ENCODE results near the gene ABCF2.

DNA sequence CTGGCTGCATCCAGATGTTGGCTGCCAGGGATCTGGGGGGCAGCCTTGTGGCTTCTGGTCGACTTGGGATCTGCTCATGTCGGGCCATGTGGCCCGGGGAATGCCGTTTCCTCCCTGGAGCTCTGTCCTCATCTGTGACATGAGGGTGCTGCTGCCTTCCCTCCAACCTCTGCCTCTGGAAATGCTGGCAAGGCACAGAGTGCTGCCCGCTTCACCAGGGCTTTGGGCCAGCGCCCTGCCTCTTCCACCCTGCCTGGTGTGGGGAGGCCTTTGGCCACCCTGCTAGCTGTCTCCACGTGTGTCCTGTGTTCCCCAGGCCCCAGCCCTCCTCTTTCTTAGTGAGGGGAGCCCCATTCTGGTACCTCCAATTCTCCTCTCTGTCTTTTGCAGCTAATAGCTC, 27.3 kb upstream of the ABCF2 start:
- TF ChIP-seq, protein P1, sequence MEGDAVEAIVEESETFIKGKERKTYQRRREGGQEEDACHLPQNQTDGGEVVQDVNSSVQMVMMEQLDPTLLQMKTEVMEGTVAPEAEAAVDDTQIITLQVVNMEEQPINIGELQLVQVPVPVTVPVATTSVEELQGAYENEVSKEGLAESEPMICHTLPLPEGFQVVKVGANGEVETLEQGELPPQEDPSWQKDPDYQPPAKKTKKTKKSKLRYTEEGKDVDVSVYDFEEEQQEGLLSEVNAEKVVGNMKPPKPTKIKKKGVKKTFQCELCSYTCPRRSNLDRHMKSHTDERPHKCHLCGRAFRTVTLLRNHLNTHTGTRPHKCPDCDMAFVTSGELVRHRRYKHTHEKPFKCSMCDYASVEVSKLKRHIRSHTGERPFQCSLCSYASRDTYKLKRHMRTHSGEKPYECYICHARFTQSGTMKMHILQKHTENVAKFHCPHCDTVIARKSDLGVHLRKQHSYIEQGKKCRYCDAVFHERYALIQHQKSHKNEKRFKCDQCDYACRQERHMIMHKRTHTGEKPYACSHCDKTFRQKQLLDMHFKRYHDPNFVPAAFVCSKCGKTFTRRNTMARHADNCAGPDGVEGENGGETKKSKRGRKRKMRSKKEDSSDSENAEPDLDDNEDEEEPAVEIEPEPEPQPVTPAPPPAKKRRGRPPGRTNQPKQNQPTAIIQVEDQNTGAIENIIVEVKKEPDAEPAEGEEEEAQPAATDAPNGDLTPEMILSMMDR (IDR thresholded peaks at IDR 0.05; ENCODE audit: low read depth, low read length, missing input control), result no peak
- TF ChIP-seq JUND (IDR thresholded peaks at IDR 0.05), result no peak
- TF ChIP-seq, protein P2, sequence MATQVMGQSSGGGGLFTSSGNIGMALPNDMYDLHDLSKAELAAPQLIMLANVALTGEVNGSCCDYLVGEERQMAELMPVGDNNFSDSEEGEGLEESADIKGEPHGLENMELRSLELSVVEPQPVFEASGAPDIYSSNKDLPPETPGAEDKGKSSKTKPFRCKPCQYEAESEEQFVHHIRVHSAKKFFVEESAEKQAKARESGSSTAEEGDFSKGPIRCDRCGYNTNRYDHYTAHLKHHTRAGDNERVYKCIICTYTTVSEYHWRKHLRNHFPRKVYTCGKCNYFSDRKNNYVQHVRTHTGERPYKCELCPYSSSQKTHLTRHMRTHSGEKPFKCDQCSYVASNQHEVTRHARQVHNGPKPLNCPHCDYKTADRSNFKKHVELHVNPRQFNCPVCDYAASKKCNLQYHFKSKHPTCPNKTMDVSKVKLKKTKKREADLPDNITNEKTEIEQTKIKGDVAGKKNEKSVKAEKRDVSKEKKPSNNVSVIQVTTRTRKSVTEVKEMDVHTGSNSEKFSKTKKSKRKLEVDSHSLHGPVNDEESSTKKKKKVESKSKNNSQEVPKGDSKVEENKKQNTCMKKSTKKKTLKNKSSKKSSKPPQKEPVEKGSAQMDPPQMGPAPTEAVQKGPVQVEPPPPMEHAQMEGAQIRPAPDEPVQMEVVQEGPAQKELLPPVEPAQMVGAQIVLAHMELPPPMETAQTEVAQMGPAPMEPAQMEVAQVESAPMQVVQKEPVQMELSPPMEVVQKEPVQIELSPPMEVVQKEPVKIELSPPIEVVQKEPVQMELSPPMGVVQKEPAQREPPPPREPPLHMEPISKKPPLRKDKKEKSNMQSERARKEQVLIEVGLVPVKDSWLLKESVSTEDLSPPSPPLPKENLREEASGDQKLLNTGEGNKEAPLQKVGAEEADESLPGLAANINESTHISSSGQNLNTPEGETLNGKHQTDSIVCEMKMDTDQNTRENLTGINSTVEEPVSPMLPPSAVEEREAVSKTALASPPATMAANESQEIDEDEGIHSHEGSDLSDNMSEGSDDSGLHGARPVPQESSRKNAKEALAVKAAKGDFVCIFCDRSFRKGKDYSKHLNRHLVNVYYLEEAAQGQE (IDR thresholded peaks at IDR 0.05), result no peak
